NCI-H1417 treated with DMSO at 0.1 percent for 48 hours (cell line): ENCODE measurements around the gene C13orf46.

Experiments used
- DNase-seq: peaks from one replicate; lab custom pipeline; 2025; lab: John Stamatoyannopoulos, UW

Gene C13orf46

GRCh38 chr13:113905942-113906341 lies 67.9 kb downstream of the C13orf46 start:
- DNase-seq, result no peak

- no peak for DNase-seq
Measured at GRCh38 chr13:113905018-113905417, 68.9 kb downstream of the C13orf46 start.

- DNase-seq, result no peak
Measured at GRCh38 chr13:113904411-113904810, 69.5 kb downstream of the C13orf46 start.

GRCh38 chr13:113903912-113904311 lies 70.0 kb downstream of the C13orf46 start:
- DNase-seq, result no peak
